ENCODE data around the gene TFDP1.

Gene TFDP1

GRCh38 chr13:113665597-113666328 is 81.2 kb downstream of the TFDP1 start:
- no peak for DNase-seq (ENCODE audit: low spot score)

DNA sequence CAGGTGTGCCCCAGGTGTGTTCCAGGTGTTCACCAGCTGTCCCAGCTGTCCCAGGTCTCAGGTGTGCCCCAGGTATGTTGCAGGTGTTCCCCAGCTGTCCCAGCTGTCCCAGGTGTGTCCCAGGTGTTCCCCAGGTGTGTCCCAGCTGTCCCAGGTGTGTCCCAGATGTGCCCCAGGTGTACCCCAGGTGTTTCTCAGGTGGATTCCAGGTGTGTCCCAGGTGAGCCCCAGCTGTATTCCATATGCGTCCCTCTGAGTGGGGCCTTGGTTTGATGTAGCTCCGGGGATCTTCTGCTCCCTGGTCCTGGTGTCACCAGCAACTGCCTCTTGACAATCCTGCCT is 81.7 kb downstream of the TFDP1 start:
- DNase-seq (ENCODE audit: low spot score) = no peak

- DNase-seq (ENCODE audit: low spot score) = no peak
These were observed 82.6 kb downstream of the TFDP1 start, which contains the start of gene GRK1 for GRCh38 chr13:113666951-113667701. Gene GRK1, plus strand, starts transcription at chr13:113667219. Its CDS starts 168 bp downstream, at chr13:113667387.

GRCh38 chr13:113667771-113668490 is 83.4 kb downstream of the TFDP1 start:
- no peak for DNase-seq (ENCODE audit: low spot score)

DNA sequence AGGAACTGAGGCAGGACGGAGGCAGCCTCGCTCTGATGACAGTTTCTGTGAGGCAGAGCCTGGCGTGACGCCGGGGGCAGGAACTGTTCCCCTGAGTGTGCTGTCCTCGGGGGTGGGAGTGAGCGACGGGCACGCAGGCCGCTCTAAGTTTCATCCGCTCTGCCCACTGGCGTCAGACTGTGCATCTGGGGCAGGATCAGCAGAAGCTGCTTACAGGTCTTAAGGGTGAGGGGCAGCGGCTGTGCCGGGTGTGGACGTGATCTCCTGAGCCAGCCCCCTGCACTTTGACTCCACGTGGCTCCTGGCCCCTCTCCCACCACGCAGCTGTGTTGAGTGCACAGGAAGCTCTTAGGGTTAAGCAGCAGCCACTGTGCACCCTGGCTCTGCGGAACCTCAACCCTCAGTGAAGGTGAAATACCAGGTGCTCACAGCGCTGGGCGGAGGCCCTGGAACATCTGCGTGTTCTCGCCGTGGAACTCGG is 84.0 kb downstream of the TFDP1 start:
- DNase-seq (ENCODE audit: low spot score) = no peak

GRCh38 chr13:113669231-113669754 is 84.7 kb downstream of the TFDP1 start:
- DNase-seq (ENCODE audit: low spot score) = no peak

- DNase-seq (ENCODE audit: low spot score) = no peak
These were observed 85.3 kb downstream of the TFDP1 start for GRCh38 chr13:113669755-113670341.

DNA sequence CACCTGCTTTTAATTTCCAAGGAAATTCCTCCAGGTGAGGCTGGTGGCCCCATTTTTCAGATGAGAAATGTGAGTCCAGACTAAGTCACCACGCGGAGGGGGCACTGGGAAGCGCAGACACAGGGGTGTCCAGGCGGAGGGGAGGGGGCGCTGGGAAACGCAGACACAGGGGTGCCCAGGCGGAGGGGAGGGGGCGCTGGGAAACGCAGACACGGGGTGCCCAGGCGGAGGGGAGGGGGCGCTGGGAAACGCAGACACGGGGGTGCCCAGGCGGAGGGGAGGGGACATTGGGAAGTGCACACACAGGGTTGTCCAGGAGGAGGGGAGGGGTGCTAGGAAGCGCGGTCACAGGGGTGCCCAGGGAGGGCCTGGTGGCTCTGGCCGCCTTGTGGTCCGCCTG is 86.0 kb downstream of the TFDP1 start:
- no peak for DNase-seq (ENCODE audit: low spot score)

GRCh38 chr13:113671066-113672001 is 86.8 kb downstream of the TFDP1 start:
- no peak for DNase-seq (ENCODE audit: low spot score)

GRCh38 chr13:113672002-113672651 is 87.6 kb downstream of the TFDP1 start:
- no peak for DNase-seq (ENCODE audit: low spot score)

Measured in ecto neural progenitor cell (in vitro differentiated cells).